Type B pancreatic cell (in vitro differentiated cells): ENCODE results near the gene XYLT1. TPM values are rescaled to one million over a fixed set of nuclear protein-coding genes. Genes with fewer than 3 reads are reported as not detected.
A peak's percentile ranks its signal among the peaks of the same experiment; 100 is the strongest.

Source experiments
- DNase-seq: peaks from one replicate; pipeline ENCODE4 v3.0.0; 2021; ENCODE audit warnings: mixed read lengths; ENCODE audit not compliant: unreplicated experiment; ENCODE audit errors: extremely low spot score
- H3K27ac Mint-ChIP-seq: 2 replicates; pipeline ENCODE4 v1.8.0; 2021; ENCODE audit warnings: mild to moderate bottlenecking, mixed read lengths
- H3K27me3 Mint-ChIP-seq: 2 replicates; pipeline ENCODE4 v1.8.0; 2021; ENCODE audit warnings: mixed read lengths
- H3K36me3 Mint-ChIP-seq: 2 replicates; pipeline ENCODE4 v1.8.0; 2021; ENCODE audit warnings: mixed read lengths
- H3K4me1 Mint-ChIP-seq: one replicate; pipeline ENCODE4 v1.8.0; 2021; ENCODE audit warnings: mixed read lengths; ENCODE audit not compliant: unreplicated experiment
- H3K4me3 Mint-ChIP-seq: 2 replicates; pipeline ENCODE4 v1.8.0; 2021; ENCODE audit warnings: mild to moderate bottlenecking, mixed read lengths
- H3K9me3 Mint-ChIP-seq: 2 replicates; pipeline ENCODE4 v1.8.0; 2021; ENCODE audit warnings: mixed read lengths
- CTCF ChIP-seq: fragments of 200-600 bp; sonication (generic); conservative IDR thresholded peaks from 2 replicates; pipeline ENCODE4 v1.5.0; 2021; ENCODE audit warnings: antibody characterized with exemption, mild to moderate bottlenecking
- total RNA-seq: library from RNA; stranded (reverse); gene quantifications from 2 replicates; pipeline ENCODE4 v1.2.1, GENCODE V29; 2021; ENCODE audit warnings: low replicate concordance

XYLT1 gene
- total RNA-seq, 1 donor from 2014 or later: 14.9 TPM

- DNase-seq: no peak
- Mint-ChIP-seq H3K27ac (no peak overlapping the region), H3K27me3 (peaks cover 19% of the 10 kb centered on the region), H3K9me3 (no peaks in the 10 kb centered on the region), H3K4me3 (peak overlapping the region; percentile 95), H3K36me3 (peaks cover 6% of the 10 kb centered on the region), H3K4me1 (peaks cover 41% of the 10 kb centered on the region)
- TF ChIP-seq CTCF: no peak
Observed at GRCh38 chr16:17466876-17467275, 3.9 kb downstream of the XYLT1 start.

GRCh38 chr16:17465460-17465859 lies 5.3 kb downstream of the XYLT1 start:
- TF ChIP-seq CTCF: no peak
- Mint-ChIP-seq H3K4me1 (peaks cover 44% of the 10 kb centered on the region), H3K27ac (no peak overlapping the region), H3K36me3 (peaks cover 6% of the 10 kb centered on the region), H3K27me3 (peaks cover 19% of the 10 kb centered on the region), H3K4me3 (no peak overlapping the region), H3K9me3 (no peaks in the 10 kb centered on the region)
- no peak for DNase-seq

GRCh38 chr16:17463335-17463734 lies 7.4 kb downstream of the XYLT1 start:
- Mint-ChIP-seq H3K4me3 (no peak overlapping the region), H3K27me3 (peaks cover 5% of the 10 kb centered on the region), H3K36me3 (peaks cover 6% of the 10 kb centered on the region), H3K27ac (no peak overlapping the region), H3K9me3 (no peaks in the 10 kb centered on the region), H3K4me1 (peaks cover 43% of the 10 kb centered on the region)
- no peak for TF ChIP-seq CTCF
- DNase-seq: no peak

GRCh38 chr16:17461951-17462729 lies 8.6 kb downstream of the XYLT1 start:
- no peaks in the 10 kb centered on the region for H3K27me3 Mint-ChIP-seq
- H3K4me1 Mint-ChIP-seq: peaks cover 31% of the 10 kb centered on the region
- no peaks in the 10 kb centered on the region for H3K9me3 Mint-ChIP-seq
- no peak overlapping the region for H3K27ac Mint-ChIP-seq
- H3K4me3 Mint-ChIP-seq: no peak overlapping the region
- H3K36me3 Mint-ChIP-seq: peaks cover 6% of the 10 kb centered on the region
- no peak for TF ChIP-seq CTCF
- DNase-seq: no peak

- H3K4me1 Mint-ChIP-seq: peaks cover 21% of the 10 kb centered on the region
- no peaks in the 10 kb centered on the region for H3K9me3 Mint-ChIP-seq
- no peak for DNase-seq
- no peak for TF ChIP-seq CTCF
- H3K36me3 Mint-ChIP-seq: peaks cover 6% of the 10 kb centered on the region
- H3K27ac Mint-ChIP-seq: no peak overlapping the region
- no peak overlapping the region for H3K4me3 Mint-ChIP-seq
- H3K27me3 Mint-ChIP-seq: no peaks in the 10 kb centered on the region
Observed at GRCh38 chr16:17460890-17461289, 9.9 kb downstream of the XYLT1 start.
